ENCODE data around the gene HRH3. TPM values are rescaled to one million over a fixed set of nuclear protein-coding genes. Genes with fewer than 3 reads are reported as not detected.

Gene HRH3
- total RNA-seq, 1 donor from 2014 or later: not detected

DNA sequence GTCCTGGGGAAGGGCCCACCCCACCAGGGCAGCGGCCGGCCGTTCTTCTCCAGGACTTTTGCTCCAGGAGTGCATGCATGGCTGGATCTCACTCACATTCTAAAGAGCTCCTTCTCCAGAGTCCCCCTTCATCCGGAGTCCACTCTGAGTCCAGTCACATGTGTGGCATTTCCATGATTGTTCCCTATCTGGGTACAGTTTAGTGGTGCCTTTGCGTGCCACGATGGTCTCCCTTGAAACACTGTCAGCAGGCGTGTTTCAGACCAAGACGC, 39.2 kb upstream of the HRH3 start:
- Mint-ChIP-seq H3K4me3 (ENCODE audit: unreplicated experiment) (no peak overlapping the region), H3K9me3 (ENCODE audit: unreplicated experiment) (no peaks in the 10 kb centered on the region), H3K4me1 (ENCODE audit: unreplicated experiment) (no peaks in the 10 kb centered on the region), H3K27me3 (ENCODE audit: unreplicated experiment) (peaks cover 4% of the 10 kb centered on the region), H3K27ac (ENCODE audit: unreplicated experiment) (no peak overlapping the region), H3K36me3 (ENCODE audit: low read depth, unreplicated experiment) (peaks cover 22% of the 10 kb centered on the region)
- DNase-seq (ENCODE audit: low spot score): no peak
- TF ChIP-seq CTCF (IDR thresholded peaks at IDR 0.05; ENCODE audit: unreplicated experiment): no peak

- no peak for DNase-seq (ENCODE audit: low spot score)
- H3K27ac Mint-ChIP-seq (ENCODE audit: unreplicated experiment): no peak overlapping the region
- no peak overlapping the region for H3K4me3 Mint-ChIP-seq (ENCODE audit: unreplicated experiment)
- H3K4me1 Mint-ChIP-seq (ENCODE audit: unreplicated experiment): no peaks in the 10 kb centered on the region
- peaks cover 4% of the 10 kb centered on the region for H3K27me3 Mint-ChIP-seq (ENCODE audit: unreplicated experiment)
- TF ChIP-seq CTCF (IDR thresholded peaks at IDR 0.05; ENCODE audit: unreplicated experiment): no peak
- H3K36me3 Mint-ChIP-seq (ENCODE audit: low read depth, unreplicated experiment): peaks cover 22% of the 10 kb centered on the region
- no peaks in the 10 kb centered on the region for H3K9me3 Mint-ChIP-seq (ENCODE audit: unreplicated experiment)
Measured at GRCh38 chr20:62258499-62259293, 38.6 kb upstream of the HRH3 start.

GRCh38 chr20:62255976-62256375, 35.9 kb upstream of the HRH3 start:
- H3K27me3 Mint-ChIP-seq (ENCODE audit: unreplicated experiment): no peaks in the 10 kb centered on the region
- H3K36me3 Mint-ChIP-seq (ENCODE audit: low read depth, unreplicated experiment): peaks cover 17% of the 10 kb centered on the region
- H3K27ac Mint-ChIP-seq (ENCODE audit: unreplicated experiment): no peak overlapping the region

GRCh38 chr20:62254021-62254724, 34.1 kb upstream of the HRH3 start:
- Mint-ChIP-seq H3K9me3 (ENCODE audit: unreplicated experiment) (no peaks in the 10 kb centered on the region), H3K27me3 (ENCODE audit: unreplicated experiment) (no peaks in the 10 kb centered on the region), H3K4me3 (ENCODE audit: unreplicated experiment) (no peak overlapping the region), H3K36me3 (ENCODE audit: low read depth, unreplicated experiment) (peaks cover 9% of the 10 kb centered on the region), H3K4me1 (ENCODE audit: unreplicated experiment) (no peaks in the 10 kb centered on the region), H3K27ac (ENCODE audit: unreplicated experiment) (no peak overlapping the region)
- TF ChIP-seq CTCF (IDR thresholded peaks at IDR 0.05; ENCODE audit: unreplicated experiment): no peak
- no peak for DNase-seq (ENCODE audit: low spot score)

More at GRCh38 chr20:62255976-62256375, 35.9 kb upstream of the HRH3 start:
- no peaks in the 10 kb centered on the region for H3K9me3 Mint-ChIP-seq (ENCODE audit: unreplicated experiment)
- no peak for DNase-seq (ENCODE audit: low spot score)
- H3K4me1 Mint-ChIP-seq (ENCODE audit: unreplicated experiment): no peaks in the 10 kb centered on the region
- no peak overlapping the region for H3K4me3 Mint-ChIP-seq (ENCODE audit: unreplicated experiment)
- no peak for TF ChIP-seq CTCF (IDR thresholded peaks at IDR 0.05; ENCODE audit: unreplicated experiment)

DNA sequence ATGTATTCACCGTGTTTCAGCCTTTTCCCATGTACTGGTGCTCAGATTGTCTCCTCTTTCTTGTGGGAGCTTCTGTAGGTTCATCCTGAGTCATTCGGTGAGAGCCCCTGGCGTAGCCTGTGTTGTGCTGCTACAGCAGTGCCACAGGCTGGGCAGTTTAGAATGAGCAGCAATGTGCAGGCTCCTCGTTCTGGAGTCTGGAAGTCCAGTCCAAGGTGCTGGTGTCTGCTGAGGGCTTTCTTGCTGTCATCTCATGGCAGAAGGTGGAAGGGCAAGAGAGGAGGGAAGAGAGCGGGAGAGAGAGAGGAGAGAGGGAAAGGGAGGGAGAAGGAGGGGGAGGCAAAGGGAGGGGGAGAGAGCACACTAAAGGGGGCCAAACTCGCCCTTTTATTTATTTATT, 33.3 kb upstream of the HRH3 start:
- H3K4me1 Mint-ChIP-seq (ENCODE audit: unreplicated experiment): no peaks in the 10 kb centered on the region
- H3K36me3 Mint-ChIP-seq (ENCODE audit: low read depth, unreplicated experiment): peaks cover 9% of the 10 kb centered on the region
- no peak overlapping the region for H3K4me3 Mint-ChIP-seq (ENCODE audit: unreplicated experiment)
- H3K27ac Mint-ChIP-seq (ENCODE audit: unreplicated experiment): no peak overlapping the region
- no peaks in the 10 kb centered on the region for H3K27me3 Mint-ChIP-seq (ENCODE audit: unreplicated experiment)
- no peak for TF ChIP-seq CTCF (IDR thresholded peaks at IDR 0.05; ENCODE audit: unreplicated experiment)
- DNase-seq (ENCODE audit: low spot score): no peak
- no peaks in the 10 kb centered on the region for H3K9me3 Mint-ChIP-seq (ENCODE audit: unreplicated experiment)
